ENCODE results near the gene ABHD17C.

DNA sequence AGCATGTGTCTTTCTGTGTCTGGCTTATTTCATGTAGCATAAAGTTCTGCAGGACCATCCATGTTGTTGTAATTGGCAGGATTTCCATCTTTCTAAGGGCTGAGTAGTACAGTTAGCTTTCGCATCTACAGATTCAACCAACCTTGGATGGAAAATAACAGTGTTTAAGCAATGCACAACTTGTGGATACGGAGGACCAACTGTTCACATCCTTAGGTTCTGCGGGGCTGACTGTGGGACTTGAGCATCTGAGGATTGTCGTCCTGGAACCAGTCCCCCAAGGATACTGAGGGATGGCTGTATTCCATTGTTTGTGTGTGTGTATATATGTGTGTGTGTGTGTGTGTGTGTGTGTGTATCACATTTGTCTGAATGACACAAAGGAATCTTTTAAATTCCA lies 27.7 kb downstream of the ABHD17C start:
- TF ChIP-seq CTCF (conservative IDR thresholded peaks at IDR 0.05; ENCODE audit: low read length) (no peak), EZH2phosphoT487 (IDR thresholded peaks at IDR 0.05; ENCODE audit: borderline replicate concordance, low read depth, low read length) (no peak)
